GM19351 (cell line): ENCODE results near the gene REL.
"Not testable (repeated sequence)": the region's sequence is repeated elsewhere in the genome, so short reads cannot be mapped to it uniquely, and the experiment has no call there.

ENCODE experiments used
- ATAC-seq: cut with Tn5 transposase; IDR thresholded peaks from one replicate; pipeline ENCODE4 v1.9.1; 2021; ENCODE audit warnings: mild to moderate bottlenecking, moderate library complexity; ENCODE audit not compliant: unreplicated experiment

REL gene

GRCh38 chr2:60907329-60907728 lies 26.0 kb downstream of the REL start:
- ATAC-seq: no peak

DNA sequence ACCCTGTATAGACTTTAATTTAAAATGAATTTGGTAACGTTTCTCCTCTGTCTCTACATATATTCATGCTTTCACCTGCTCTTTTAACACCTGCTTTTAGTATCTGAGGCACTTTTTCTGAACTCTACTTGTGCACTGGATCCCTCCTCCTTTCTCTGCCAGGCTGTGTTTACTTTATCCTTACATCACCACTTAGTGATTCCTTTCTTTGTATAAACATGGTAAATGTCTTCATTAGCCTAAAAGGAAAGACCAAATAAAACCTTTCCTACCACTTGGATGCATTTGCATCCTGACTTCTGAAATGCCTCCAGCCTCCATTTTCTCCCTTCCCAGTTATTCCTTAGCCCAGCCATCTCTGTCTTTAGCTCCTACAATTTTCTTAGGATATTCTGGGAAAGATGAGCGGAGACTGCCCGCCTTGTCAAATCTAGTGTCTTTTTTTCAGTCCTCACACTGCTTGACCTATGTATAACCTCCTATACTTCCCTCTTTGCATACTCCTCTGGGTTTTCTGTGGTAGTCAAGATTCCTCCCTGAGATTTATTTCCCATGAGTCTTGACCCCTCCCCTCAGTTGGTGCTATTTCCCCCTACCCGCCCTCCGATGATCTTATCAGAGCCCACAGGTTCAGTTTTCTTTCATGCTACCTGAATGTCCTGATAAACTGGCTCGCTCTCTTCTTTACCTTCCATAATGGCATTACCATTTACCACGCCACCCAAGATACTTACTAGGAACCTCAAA lies 44.8 kb downstream of the REL start:
- no peak for ATAC-seq

DNA sequence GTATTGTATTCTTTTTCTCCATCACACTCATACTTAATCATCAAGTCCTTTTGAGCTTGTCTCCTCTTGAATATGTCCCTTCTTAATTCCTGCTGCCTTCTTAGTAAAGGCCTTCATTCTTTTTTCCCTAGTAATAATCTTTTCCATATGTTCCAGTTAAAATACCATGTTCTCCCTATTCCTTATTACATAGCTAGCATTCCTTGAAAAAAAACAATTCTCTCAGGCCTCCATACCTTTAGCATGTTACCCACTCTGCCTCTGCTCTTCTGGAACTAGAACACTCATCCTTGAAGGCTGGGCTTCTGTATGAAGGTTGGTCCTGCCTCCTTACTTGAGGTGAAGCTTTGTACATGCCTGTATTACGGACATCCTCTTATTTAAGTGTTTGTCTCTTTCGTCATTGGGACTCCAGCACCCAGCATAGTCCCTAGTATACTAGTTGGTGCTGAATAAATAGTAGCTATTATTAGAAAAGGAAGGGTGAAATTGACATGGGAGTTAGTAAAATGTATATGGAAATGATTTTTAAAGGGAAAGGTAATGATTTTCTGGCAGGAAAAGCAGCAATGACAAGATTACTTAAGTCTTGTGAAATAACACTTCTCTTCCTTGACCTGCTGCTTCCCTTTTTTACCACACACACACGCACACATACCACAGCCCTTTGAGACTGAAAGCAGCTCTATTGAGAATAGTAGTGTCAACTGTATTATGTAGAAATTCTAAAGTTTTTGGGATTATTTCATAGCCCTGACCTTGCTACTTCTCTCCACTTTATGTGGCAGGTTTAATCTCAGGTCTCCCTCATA lies 45.6 kb downstream of the REL start:
- ATAC-seq: no peak

GRCh38 chr2:60932061-60932460 lies 50.7 kb downstream of the REL start:
- ATAC-seq: not testable (repeated sequence)

GRCh38 chr2:60932954-60933353 lies 51.6 kb downstream of the REL start:
- ATAC-seq: no peak

DNA sequence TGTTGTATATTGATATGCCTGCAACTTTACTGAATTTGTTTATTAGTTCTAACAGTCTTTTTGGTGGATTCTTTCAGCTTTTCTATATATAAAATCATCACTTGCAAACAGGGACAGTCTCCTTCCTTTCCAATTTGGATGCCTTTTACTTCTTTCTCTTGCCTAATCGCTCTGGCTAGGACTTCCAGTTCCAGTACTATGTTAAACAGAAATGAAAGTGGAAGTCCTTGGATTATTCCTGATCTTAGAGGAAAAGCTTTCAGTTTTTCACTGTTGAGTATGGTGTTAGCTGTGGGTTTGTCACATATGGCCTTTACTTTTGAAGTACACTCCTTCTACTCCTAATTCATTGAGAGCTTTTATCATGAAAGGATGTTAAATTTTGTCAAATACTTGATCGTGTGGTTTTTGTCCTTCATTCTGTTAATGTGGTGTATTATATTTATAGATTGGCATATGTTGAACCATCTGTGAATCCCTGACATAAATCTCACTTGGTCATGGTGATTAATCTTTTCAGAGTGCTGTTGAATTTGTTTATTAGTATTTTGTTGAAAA lies 52.9 kb downstream of the REL start:
- no peak for ATAC-seq

DNA sequence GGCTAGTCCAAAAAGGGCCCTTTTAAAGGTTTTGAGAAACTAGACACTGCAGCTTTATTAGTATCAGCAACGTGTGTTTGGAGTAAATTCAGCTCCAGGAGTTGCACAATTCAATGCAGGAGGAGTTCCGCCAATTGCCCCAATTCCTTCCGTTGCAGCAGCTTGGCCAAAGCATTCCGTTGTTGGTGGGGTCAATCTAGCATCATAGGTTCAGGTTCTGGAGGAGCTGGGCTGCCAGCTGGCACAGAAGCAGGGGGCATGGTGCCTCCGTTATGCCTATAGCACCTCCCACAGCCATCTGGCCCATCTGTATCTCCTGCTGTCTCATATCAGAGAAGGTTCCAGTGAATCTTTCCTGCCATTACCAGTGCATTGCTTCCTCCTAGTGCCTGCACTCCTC lies 55.4 kb downstream of the REL start:
- no peak for ATAC-seq

GRCh38 chr2:60938301-60938700 lies 56.9 kb downstream of the REL start:
- no peak for ATAC-seq

- no peak for ATAC-seq
Measured at GRCh38 chr2:60939622-60940021, 58.2 kb downstream of the REL start.

DNA sequence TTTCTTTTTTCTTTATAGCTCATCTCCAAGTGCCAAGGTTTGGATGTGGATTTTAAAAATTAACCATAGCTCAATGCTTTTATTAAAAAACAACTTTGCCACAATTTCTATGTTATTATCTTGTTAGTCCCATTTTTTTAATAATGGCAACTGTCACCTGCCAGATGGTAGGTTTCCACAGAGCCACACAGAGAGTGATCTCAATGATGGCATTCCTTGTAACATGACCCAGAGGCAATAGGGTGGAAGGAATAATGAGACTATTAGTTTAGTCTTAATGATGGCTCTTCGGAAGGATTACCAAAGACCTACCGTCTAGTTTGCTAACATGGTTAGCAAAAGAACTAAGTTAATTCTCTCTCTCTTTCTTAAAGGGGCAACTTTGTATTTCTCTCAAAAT lies 64.0 kb downstream of the REL start:
- no peak for ATAC-seq

- ATAC-seq: no peak
Measured at GRCh38 chr2:60947056-60947455, 65.7 kb downstream of the REL start.

- no peak for ATAC-seq
Measured at GRCh38 chr2:60948161-60948560, 66.8 kb downstream of the REL start.

DNA sequence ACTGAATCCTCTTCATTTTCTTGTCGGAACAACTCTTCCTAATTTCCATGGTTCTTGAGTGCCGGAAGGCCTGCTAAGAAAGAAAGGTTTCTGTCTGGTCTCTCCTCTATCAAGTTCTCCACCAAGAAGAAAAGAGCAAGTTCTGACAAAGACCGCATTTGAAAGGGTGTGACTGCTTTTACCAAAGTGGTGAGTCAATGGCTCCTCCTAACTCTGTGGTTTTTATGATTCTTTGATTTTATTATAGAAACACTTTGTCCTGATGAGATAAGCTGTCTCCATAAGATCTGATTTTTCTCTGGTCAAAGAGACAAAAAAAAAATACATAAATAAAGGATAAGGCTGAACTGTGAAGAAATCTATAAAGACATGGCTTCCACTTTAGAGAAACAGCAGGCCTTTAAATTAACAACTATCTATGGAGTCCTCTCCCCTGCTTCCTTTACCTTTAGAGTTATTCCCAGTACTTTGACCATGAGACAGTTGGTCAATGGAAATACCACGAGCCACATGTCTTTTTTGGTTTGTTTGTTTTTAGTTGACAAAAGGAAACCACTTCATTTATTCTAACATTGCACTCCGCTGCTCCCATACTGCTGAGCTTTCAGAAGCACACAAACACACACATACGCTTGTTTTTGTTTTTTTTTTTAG lies 67.7 kb downstream of the REL start:
- no peak for ATAC-seq

- ATAC-seq: no peak
Measured at GRCh38 chr2:60954139-60954538, 72.8 kb downstream of the REL start.

GRCh38 chr2:60957224-60957623 lies 75.8 kb downstream of the REL start:
- ATAC-seq: no peak

- no peak for ATAC-seq
Measured at GRCh38 chr2:60957643-60958042, 76.3 kb downstream of the REL start.

GRCh38 chr2:60958361-60958760 lies 77.0 kb downstream of the REL start:
- ATAC-seq: no peak

DNA sequence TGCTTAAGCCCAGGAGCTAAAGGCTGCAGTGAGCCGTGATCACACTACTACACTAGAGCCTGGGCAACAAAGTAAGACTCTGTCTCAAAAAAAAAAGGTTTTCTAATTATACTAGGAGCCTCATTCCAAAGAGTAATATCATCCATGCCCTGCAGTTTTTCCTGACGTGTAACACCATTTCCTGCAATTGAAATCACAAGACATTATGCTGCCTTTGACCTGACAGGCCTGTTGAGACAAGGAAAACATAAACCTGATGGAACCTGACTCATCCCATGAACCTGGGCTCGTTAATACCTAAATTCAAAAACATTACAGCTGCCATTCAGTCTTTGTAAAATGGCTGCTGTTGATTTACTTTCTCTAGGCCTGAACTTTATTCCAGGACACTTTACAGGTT lies 77.4 kb downstream of the REL start:
- ATAC-seq: no peak

DNA sequence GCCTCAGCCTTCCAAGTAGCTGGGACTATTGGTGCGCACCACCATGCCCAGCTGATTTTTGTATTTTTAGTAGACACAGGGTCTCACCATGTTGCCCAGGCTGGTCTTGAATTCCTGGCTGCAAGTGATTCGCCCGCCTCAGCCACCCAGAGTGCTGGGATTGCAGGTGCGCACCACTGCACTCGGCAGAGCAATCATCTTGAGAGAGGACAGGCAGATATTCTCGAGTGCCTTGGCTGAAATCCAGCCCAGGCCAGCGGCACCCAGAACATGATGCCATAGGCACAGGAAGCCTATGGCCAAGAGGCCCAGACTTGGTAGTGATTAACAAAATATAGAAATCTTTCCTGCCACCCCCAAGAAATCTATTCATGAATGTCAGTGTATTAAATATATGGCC lies 78.1 kb downstream of the REL start:
- no peak for ATAC-seq

DNA sequence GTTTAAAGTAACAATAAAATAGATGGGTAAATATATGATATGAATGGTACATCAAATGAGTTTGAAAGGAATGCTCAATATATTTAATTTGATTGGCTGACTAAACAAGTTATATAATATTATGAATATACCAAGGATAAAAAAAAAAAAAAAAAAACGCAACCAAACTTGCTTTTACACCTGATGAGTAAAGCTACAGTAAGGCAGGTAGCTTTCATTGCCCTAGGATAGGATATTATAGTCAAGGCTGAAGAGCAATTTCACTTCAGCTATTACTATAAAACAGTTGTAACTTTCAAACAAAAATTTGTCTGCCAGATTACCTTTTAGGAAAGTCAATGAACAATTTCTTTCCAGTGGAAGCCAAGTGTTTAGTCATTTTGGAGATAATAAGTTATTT lies 79.3 kb downstream of the REL start:
- no peak for ATAC-seq

GRCh38 chr2:60961457-60961856 lies 80.1 kb downstream of the REL start:
- no peak for ATAC-seq

- ATAC-seq: no peak
Measured at GRCh38 chr2:60962528-60962927, 81.2 kb downstream of the REL start.
